IPS DF 6.9 (cell line): ENCODE measurements around the gene HIBADH.
"Not testable (repeated sequence)": the region's sequence is repeated elsewhere in the genome, so short reads cannot be mapped to it uniquely, and the experiment has no call there.

Source experiments
- DNase-seq: peaks from one replicate; pipeline ENCODE4 v3.0.0-alpha.2; 2013; ENCODE audit warnings: low read depth, low spot score
- H3K27ac ChIP-seq: one replicate; pipeline ENCODE4 v1.5.1; 2013; ENCODE audit warnings: low read length, control low read depth
- H3K27me3 ChIP-seq: 2 replicates; pipeline ENCODE4 v1.6.1; 2013; ENCODE audit warnings: mild to moderate bottlenecking, low read length; ENCODE audit not compliant: control insufficient read depth, insufficient read depth
- H3K36me3 ChIP-seq: 2 replicates; pipeline ENCODE4 v1.6.1; 2013; ENCODE audit warnings: low read length; ENCODE audit not compliant: control insufficient read depth, insufficient read depth
- H3K4me1 ChIP-seq: 2 replicates; pipeline ENCODE4 v1.6.1; 2013; ENCODE audit warnings: low read length; ENCODE audit not compliant: control insufficient read depth, insufficient read depth
- H3K4me3 ChIP-seq: 2 replicates; pipeline ENCODE4 v1.5.1; 2013; ENCODE audit warnings: mild to moderate bottlenecking, low read length
- H3K9me3 ChIP-seq: 2 replicates; pipeline ENCODE4 v1.6.1; 2013; ENCODE audit warnings: low read length, inconsistent platforms; ENCODE audit not compliant: control insufficient read depth, insufficient read depth
- WGBS: extraction: QIAGEN DNeasy Blood & Tissue Kit; methylation state at CpG from one replicate; pipeline ENCODE4 v1.1.7; 2013; ENCODE audit warnings: mixed read lengths, missing lambda C conversion rate; ENCODE audit not compliant: insufficient read length, insufficient coverage; 5-methylcytosine and 5-hydroxymethylcytosine counted together

Gene HIBADH

DNA sequence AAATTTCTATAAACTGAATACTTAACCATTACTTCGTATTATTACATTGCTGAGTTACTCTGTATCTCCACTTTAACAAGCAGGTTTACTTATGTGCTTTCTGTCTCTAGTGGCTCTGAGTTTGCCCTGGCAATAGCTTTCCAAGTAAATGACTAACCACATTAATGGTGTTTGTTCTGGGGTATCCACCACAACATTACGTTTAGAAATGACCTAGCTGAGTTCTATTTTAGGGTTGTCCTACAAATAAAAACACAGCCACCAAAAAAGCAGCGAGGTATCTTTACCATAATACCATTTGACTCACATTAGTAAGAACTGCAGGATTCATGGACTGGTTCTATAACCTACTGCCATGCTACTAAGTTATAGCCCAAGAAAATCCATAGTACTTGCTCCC lies 83.1 kb downstream of the HIBADH start:
- Histone ChIP-seq H3K36me3 (no peaks in the 10 kb centered on the region), H3K4me3 (no peak overlapping the region), H3K4me1 (no peaks in the 10 kb centered on the region), H3K9me3 (no peaks in the 10 kb centered on the region), H3K27me3 (no peaks in the 10 kb centered on the region), H3K27ac (no peak overlapping the region)
- DNase-seq, result no peak
- no CpG with 5 or more reads among the region's 3 CpGs for WGBS

DNA sequence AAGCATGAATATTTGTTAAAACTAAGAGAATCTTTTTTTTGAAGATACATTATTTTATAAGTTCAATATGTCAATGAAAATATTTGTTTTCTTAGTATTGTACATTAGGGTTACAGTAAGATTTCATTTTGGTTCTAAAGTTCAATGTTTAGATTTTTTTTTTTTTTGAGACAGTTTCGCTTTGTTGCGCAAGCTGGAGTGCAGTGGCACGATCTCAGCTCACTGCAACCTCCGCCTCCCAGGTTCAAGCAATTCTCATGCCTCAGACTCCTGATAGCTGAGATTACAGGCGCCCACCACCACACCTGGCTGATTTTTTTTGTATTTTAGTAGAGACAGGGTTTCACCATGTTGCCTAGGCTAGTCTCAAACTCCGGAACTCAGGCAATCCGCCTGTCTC lies 84.5 kb downstream of the HIBADH start:
- H3K27me3 ChIP-seq, H3K4me3 ChIP-seq, H3K4me1 ChIP-seq, H3K36me3 ChIP-seq, DNase-seq, H3K9me3 ChIP-seq, H3K27ac ChIP-seq: not testable (repeated sequence)
- no CpG with 5 or more reads among the region's 7 CpGs for WGBS

DNA sequence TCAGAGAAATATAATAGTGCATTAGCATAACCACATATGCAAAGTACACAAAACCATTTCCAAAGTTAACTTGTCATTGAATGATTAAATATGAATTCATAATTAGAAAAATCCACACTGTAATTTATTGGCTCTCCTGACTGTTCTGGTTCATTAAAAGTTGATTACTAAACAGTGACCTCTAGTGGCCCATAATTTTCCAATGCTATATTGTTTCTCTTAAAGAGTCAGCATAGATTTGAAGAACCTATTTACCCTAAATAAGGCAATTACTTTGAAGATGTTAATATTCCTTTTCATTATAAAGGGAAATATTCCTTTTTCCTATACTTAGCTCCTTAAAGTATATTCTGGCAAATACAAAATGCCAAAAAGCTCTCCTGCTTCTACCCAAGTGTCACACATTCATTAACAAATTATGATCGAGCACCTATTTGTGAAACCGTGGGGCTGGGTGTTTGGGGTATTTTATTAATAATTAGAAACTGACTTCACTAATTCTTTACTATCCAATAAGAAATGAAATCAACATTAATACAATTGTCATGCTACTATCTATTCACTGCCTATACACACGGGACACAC lies 86.2 kb downstream of the HIBADH start:
- no peaks in the 10 kb centered on the region for H3K4me1 ChIP-seq
- H3K4me3 ChIP-seq, result no peak overlapping the region
- WGBS, result no CpG with 5 or more reads among the region's 3 CpGs
- DNase-seq, result peak; percentile 11
- H3K27ac ChIP-seq, result no peak overlapping the region
- no peaks in the 10 kb centered on the region for H3K27me3 ChIP-seq
- H3K36me3 ChIP-seq, result no peaks in the 10 kb centered on the region
- no peaks in the 10 kb centered on the region for H3K9me3 ChIP-seq

DNA sequence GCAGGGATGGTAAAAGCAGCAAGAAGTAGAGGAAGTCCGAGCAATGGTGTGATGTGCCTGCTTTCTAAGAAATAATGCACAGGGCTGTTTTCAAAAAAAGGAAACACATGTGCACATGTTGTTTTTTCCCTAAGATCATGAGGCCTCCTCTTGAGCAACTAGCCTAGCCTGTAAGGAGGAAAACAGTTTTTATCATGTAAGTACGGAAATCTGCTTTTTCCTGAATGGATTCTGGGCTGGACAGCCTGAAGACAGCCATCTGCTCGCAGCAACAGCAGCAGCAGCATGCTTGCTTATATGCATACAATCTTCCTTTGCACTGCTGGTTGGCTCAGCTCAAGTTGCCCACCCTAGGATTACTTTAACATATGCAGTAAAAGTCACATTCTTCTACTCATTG lies 87.1 kb downstream of the HIBADH start:
- Histone ChIP-seq H3K27ac (no peak overlapping the region), H3K27me3 (no peaks in the 10 kb centered on the region), H3K9me3 (no peaks in the 10 kb centered on the region), H3K4me3 (no peak overlapping the region), H3K36me3 (no peaks in the 10 kb centered on the region), H3K4me1 (no peaks in the 10 kb centered on the region)
- DNase-seq, result no peak
- no CpG with 5 or more reads among the region's 3 CpGs for WGBS

DNA sequence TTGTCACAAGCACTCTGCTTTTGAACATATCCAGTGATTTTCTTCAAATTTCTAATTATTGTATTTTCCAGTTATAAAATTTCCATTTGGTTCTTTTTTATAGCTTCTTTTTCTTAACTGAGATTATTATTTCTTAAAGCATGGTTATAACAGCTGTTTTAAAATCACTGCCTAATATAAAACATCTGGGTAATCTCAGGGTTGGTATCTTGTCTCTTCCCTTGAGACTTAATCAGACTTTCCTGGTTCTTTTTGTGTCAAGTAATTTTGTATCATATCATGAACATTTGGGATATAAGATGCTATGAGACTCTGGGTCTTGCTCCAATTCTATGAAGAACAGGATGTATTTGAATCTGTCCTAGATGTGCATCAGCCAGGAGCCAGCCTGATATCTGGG lies 93.6 kb downstream of the HIBADH start:
- Histone ChIP-seq H3K27ac (no peak overlapping the region), H3K36me3 (no peaks in the 10 kb centered on the region), H3K4me3 (no peak overlapping the region), H3K4me1 (no peaks in the 10 kb centered on the region), H3K27me3 (no peaks in the 10 kb centered on the region), H3K9me3 (no peaks in the 10 kb centered on the region)
- DNase-seq, result no peak

DNA sequence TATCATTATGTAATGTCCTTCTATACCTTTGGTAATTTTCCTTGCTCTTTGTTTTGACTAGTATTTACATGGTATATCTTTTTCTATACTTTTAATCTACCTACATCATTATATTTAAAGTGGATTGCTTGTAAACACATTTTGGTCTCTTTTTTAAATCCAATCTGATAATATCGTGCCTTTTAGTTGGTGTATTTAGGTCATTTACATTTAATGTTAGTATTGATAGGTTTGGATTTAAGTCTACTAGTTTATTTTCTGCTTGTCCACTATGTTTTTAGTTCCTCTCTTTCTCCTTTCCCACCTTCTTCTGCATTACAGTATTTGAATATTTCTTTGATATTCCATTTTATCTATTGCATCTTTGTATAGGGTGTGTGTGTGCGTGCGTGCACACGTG lies 95.4 kb downstream of the HIBADH start:
- Histone ChIP-seq H3K27me3 (no peaks in the 10 kb centered on the region), H3K9me3 (no peaks in the 10 kb centered on the region), H3K4me1 (no peaks in the 10 kb centered on the region), H3K27ac (no peak overlapping the region), H3K36me3 (no peaks in the 10 kb centered on the region), H3K4me3 (no peak overlapping the region)
- no CpG with 5 or more reads among the region's 4 CpGs for WGBS
- DNase-seq, result no peak

DNA sequence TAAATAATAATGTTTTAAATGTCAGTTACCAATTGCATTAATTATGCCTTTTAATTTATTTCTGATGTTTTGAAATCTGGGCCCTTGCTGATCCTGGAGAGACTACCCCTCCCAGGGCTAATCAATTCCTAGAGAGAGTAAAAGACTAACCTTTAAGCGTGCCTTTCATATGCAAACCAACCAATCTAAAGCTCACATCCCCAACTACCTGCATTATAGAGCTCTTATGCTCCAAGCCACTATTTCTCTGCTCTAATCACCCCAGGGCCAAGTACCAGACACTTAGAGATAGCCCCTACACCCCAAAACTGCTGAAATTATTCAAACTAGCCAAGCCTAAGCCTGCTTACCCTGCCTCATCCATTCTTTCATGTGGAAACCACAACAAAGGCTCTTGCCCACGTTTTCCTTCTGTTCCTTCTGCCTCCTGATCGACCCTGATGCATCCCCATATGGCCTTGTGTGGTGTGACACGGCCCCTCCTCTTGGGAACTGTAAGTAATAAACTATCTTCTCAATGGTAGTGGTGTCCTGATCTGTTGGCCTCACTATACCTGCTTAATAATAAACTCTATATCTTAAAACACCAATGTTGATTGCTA lies 97.7 kb downstream of the HIBADH start:
- no peak overlapping the region for H3K27ac ChIP-seq
- no peaks in the 10 kb centered on the region for H3K36me3 ChIP-seq
- H3K4me3 ChIP-seq, result no peak overlapping the region
- H3K4me1 ChIP-seq, result no peaks in the 10 kb centered on the region
- H3K27me3 ChIP-seq, result no peaks in the 10 kb centered on the region
- WGBS, result no CpG with 5 or more reads among the region's 4 CpGs
- no peaks in the 10 kb centered on the region for H3K9me3 ChIP-seq
- peak; percentile 13 for DNase-seq

DNA sequence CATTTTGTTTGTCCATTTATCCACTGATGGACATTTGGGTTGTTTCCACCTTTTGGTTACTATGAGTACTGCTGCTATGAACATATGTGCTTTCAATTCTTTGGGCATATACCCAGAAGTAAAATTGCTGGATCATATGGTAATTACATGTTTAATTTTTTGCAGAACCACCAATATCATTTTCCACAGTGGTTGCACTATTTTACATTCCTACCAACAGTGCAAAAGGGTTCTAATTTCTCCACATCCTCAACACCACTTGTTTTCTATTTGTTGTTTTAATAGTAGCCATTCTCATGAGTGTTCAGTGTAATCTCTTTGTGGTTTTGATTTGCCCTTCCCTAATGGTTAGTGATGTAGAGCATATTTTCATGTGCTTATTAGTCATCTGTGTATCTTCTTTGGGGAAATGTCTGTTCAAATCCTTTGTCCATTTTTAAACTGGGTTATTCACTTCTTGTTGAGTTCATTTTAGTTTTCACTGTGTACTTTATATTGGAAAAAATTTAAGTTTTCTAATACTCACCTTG lies 101.9 kb downstream of the HIBADH start:
- Histone ChIP-seq H3K4me1 (no peaks in the 10 kb centered on the region), H3K4me3 (no peak overlapping the region), H3K27ac (no peak overlapping the region), H3K9me3 (no peaks in the 10 kb centered on the region), H3K36me3 (no peaks in the 10 kb centered on the region), H3K27me3 (no peaks in the 10 kb centered on the region)
- DNase-seq, result no peak

DNA sequence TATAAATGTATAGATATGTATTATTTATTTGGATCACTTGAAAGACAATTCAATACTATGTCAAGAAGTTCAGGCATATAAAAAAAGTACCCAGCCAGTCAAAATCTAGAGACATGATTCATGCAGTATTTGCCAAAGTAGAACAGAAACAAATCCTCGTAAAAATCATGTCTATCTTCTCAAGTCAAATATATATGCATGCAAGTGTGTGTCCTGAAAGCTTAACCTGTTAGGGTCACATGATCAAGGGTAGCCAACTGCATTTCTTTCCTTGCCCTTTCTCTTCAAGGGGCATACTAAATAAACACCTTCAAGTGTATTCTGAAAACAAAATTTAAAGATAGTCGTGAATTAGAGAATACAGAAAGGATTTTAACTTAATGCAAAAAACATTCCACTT lies 107.0 kb downstream of the HIBADH start:
- Histone ChIP-seq H3K36me3 (no peaks in the 10 kb centered on the region), H3K4me1 (peaks cover 1% of the 10 kb centered on the region; the same call in 1 of the 2 replicates), H3K27me3 (no peaks in the 10 kb centered on the region), H3K4me3 (no peak overlapping the region), H3K27ac (no peak overlapping the region), H3K9me3 (no peaks in the 10 kb centered on the region)
- WGBS, result no CpG with 5 or more reads among the region's 2 CpGs
- DNase-seq, result no peak

DNA sequence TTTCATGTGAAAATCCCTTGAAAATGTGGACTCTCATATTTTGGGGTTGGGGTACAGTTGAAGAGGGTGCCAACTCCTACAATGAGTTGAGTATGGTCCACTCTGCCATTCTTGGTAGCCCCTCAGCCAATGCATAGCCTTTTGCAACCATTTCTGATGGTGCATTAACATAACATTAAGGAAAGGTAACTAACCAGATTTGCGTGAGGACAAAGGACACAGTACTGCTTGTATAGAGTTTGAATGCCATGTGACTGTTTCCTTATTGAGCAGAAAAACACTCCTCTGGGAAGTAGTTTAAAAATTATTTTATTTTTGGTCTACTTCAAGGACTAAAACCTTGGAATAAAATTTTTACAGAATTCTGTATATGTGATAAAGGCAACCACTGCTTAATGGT lies 107.9 kb downstream of the HIBADH start:
- Histone ChIP-seq H3K27ac (no peak overlapping the region), H3K27me3 (no peaks in the 10 kb centered on the region), H3K4me3 (no peak overlapping the region), H3K36me3 (no peaks in the 10 kb centered on the region), H3K9me3 (no peaks in the 10 kb centered on the region), H3K4me1 (peaks cover 1% of the 10 kb centered on the region; the same call in 1 of the 2 replicates)
- WGBS, result no CpG with 5 or more reads among the region's 1 CpG
- DNase-seq, result no peak

DNA sequence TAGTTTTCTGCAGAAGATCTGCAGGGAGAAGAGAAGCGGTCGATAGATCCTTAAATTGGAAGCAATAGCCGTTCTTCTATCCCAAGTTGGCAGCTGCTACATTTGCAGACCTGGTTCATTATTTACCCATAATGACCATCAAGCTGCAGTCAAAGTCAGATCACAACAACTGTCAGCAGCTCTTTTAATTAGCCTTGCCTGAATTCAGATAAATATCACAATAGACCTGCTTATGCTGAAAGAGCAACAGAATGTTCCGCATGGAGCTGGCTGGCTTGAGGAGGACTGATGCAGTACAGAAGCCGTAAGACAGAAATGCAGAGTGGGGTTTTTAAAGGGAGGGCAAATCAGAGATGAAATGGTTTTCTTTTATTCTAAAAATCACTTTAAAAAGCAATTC lies 109.4 kb downstream of the HIBADH start:
- Histone ChIP-seq H3K4me1 (peaks cover 1% of the 10 kb centered on the region; the same call in 1 of the 2 replicates), H3K4me3 (no peak overlapping the region), H3K27ac (no peak overlapping the region), H3K27me3 (no peaks in the 10 kb centered on the region), H3K36me3 (no peaks in the 10 kb centered on the region), H3K9me3 (no peaks in the 10 kb centered on the region)
- WGBS, result no CpG with 5 or more reads among the region's 5 CpGs
- DNase-seq, result no peak
